ENCODE data around the gene SECISBP2. TPM values are rescaled to one million over a fixed set of nuclear protein-coding genes. Genes with fewer than 3 reads are reported as not detected.

The SECISBP2 gene
- total and polyA plus RNA-seq, 2 of the 13 experiments (the other 11 are each of a cell fraction or from before 2014, with no cell fraction given), result 32.4 to 38.0 TPM

DNA sequence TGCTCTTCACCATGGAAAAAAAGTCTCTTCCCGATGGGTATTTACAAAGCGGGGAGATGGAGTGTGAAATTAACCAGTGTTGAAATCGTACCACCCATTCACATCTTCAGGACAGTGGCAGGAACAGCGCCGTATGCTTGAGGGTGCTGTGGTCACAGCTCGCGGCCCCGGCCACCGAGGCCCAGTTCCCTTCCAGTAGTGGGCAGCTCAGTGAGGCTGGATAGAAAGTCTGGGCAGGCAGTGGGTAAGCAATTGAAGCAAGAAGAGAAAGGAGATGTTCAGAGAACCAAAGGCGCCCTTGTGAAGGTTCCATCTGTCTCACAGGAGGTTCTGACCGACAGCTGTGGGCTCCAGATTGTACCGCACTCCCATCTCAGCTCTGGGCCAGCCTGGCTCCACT, 59.1 kb downstream of the SECISBP2 start:
- ATAC-seq (no peak), FAIRE-seq (no peak), DNase-seq (ENCODE audit: low spot score) (no peak)
- no peaks in the 10 kb centered on the region for H3K36me3 ChIP-seq (replicated peaks in 1 of 2; ENCODE audit: control insufficient read depth in 1 of 2, insufficient read depth in 2 of 2, low read length in 2 of 2)
- no peak overlapping the region for H3K4me3 ChIP-seq (replicated peaks in 1 of 3; ENCODE audit: insufficient read depth in 1 of 3, low read depth in 2 of 3, low read length in 3 of 3)
- H3K4me1 ChIP-seq (ENCODE audit: insufficient read depth, low read length), result peaks cover 14% of the 10 kb centered on the region; the same call in 1 of the 2 replicates
- ChIA-PET CTCF (ENCODE audit: low intra/inter-chr PET ratio, low total read pairs) (no interaction called here), POLR2A (no interaction called here)
- intact Hi-C loops (cut with micrococcal nuclease; ENCODE audit: unreplicated experiment) (no loop called here), in situ Hi-C loops (cut with HindIII; ENCODE audit: extremely low pct_ligation_motif_present, low pct_unique_long_range_greater_than_20kb) (no loop called here)
- H3K9me3 ChIP-seq (ENCODE audit: low read length), result no peaks in the 10 kb centered on the region
- no peak overlapping the region for H3K4me2 ChIP-seq (ENCODE audit: low read depth, low read length)
- no peaks in the 10 kb centered on the region for H3K79me2 ChIP-seq (ENCODE audit: insufficient read depth, low read length)
- no peak overlapping the region for H3K9ac ChIP-seq (ENCODE audit: insufficient read depth, low read depth, low read length)
- no TSS peak for BruUV-seq (replicated peaks)
- no peaks in the 10 kb centered on the region for H4K20me1 ChIP-seq (ENCODE audit: insufficient read depth, low read length)
- 74% methylated on average over 12 of the region's 12 CpGs for WGBS (ENCODE audit: low lambda C conversion rate)
- H3K27ac ChIP-seq (ENCODE audit: extremely low read length, insufficient read depth, low read length), result no peak overlapping the region
- no peak overlapping the region for H2AFZ ChIP-seq (ENCODE audit: low read length)
- TF ChIP-seq NR2F6 (IDR thresholded peaks at IDR 0.05), result no peak
- TF ChIP-seq NR2F6 (CRISPR knock-in tag; IDR thresholded peaks at IDR 0.05), result no peak
- no peak for TF ChIP-seq RBAK (CRISPR knock-in tag; IDR thresholded peaks at IDR 0.05)
- no peak for TF ChIP-seq ATF7 (IDR thresholded peaks at IDR 0.05)
- TF ChIP-seq ATF7 (CRISPR knock-in tag; IDR thresholded peaks at IDR 0.05), result no peak
- TF ChIP-seq ZIK1 (CRISPR knock-in tag; IDR thresholded peaks at IDR 0.05; ENCODE audit: borderline replicate concordance, low read depth), result no peak
- no peak for TF ChIP-seq HDAC6 (IDR thresholded peaks at IDR 0.05; ENCODE audit: low read depth, low read length)
- TF ChIP-seq GABPB1 (CRISPR knock-in tag; IDR thresholded peaks at IDR 0.05), result no peak
- no peak for TF ChIP-seq WIZ (CRISPR knock-in tag; IDR thresholded peaks at IDR 0.05)
- TF ChIP-seq NBN (conservative IDR thresholded peaks at IDR 0.05), result no peak
- no peak for TF ChIP-seq ZNF878 (CRISPR knock-in tag; IDR thresholded peaks at IDR 0.05)
- no peak for TF ChIP-seq MIER2 (CRISPR knock-in tag; IDR thresholded peaks at IDR 0.05)
- no peak for TF ChIP-seq DBP (CRISPR knock-in tag; IDR thresholded peaks at IDR 0.05; ENCODE audit: not compliant biosample characterization)
- TF ChIP-seq STAG1 (CRISPR knock-in tag; IDR thresholded peaks at IDR 0.05), result no peak
- TF ChIP-seq RELA (CRISPR knock-in tag; IDR thresholded peaks at IDR 0.05), result no peak
- TF ChIP-seq ZNF670 (CRISPR knock-in tag; IDR thresholded peaks at IDR 0.05; ENCODE audit: borderline replicate concordance), result no peak
- TF ChIP-seq, protein P1, sequence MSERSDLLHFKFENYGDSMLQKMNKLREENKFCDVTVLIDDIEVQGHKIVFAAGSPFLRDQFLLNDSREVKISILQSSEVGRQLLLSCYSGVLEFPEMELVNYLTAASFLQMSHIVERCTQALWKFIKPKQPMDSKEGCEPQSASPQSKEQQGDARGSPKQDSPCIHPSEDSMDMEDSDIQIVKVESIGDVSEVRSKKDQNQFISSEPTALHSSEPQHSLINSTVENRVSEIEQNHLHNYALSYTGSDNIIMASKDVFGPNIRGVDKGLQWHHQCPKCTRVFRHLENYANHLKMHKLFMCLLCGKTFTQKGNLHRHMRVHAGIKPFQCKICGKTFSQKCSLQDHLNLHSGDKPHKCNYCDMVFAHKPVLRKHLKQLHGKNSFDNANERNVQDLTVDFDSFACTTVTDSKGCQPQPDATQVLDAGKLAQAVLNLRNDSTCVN (CRISPR knock-in tag; IDR thresholded peaks at IDR 0.05; ENCODE audit: borderline replicate concordance), result no peak
- TF ChIP-seq ZNF547 (CRISPR knock-in tag; IDR thresholded peaks at IDR 0.05), result no peak
- TF ChIP-seq PITX1 (CRISPR knock-in tag; IDR thresholded peaks at IDR 0.05), result no peak
- peaks cover 1 to 8% of the 10 kb centered on the region in 2 experiments; a peak in 2 of 5 replicates for H3K27me3 ChIP-seq (ENCODE audit: control insufficient read depth in 1 of 2, insufficient read depth in 2 of 2, low read length in 2 of 2)
